Type B pancreatic cell (in vitro differentiated cells): ENCODE data around the gene ANKRD11. TPM values are rescaled to one million over a fixed set of nuclear protein-coding genes. Genes with fewer than 3 reads are reported as not detected.
A peak's percentile ranks its signal among the peaks of the same experiment; 100 is the strongest.

Source experiments
- DNase-seq: peaks from one replicate; pipeline ENCODE4 v3.0.0; 2021; ENCODE audit warnings: mixed read lengths; ENCODE audit not compliant: unreplicated experiment; ENCODE audit errors: extremely low spot score
- H3K27ac Mint-ChIP-seq: 2 replicates; pipeline ENCODE4 v1.8.0; 2021; ENCODE audit warnings: mild to moderate bottlenecking, mixed read lengths
- H3K27me3 Mint-ChIP-seq: 2 replicates; pipeline ENCODE4 v1.8.0; 2021; ENCODE audit warnings: mixed read lengths
- H3K36me3 Mint-ChIP-seq: 2 replicates; pipeline ENCODE4 v1.8.0; 2021; ENCODE audit warnings: mixed read lengths
- H3K4me1 Mint-ChIP-seq: one replicate; pipeline ENCODE4 v1.8.0; 2021; ENCODE audit warnings: mixed read lengths; ENCODE audit not compliant: unreplicated experiment
- H3K4me3 Mint-ChIP-seq: 2 replicates; pipeline ENCODE4 v1.8.0; 2021; ENCODE audit warnings: mild to moderate bottlenecking, mixed read lengths
- H3K9me3 Mint-ChIP-seq: 2 replicates; pipeline ENCODE4 v1.8.0; 2021; ENCODE audit warnings: mixed read lengths
- total RNA-seq: library from RNA; stranded (reverse); gene quantifications from 2 replicates; pipeline ENCODE4 v1.2.1, GENCODE V29; 2021; ENCODE audit warnings: low replicate concordance
- TF ChIP-seq, protein P1 (sequence below): fragments of 200-600 bp; sonication (generic); conservative IDR thresholded peaks from 2 replicates; pipeline ENCODE4 v1.5.0; 2021; ENCODE audit warnings: antibody characterized with exemption, mild to moderate bottlenecking

Gene ANKRD11
- total RNA-seq, 1 donor from 2014 or later = 153 TPM

DNA sequence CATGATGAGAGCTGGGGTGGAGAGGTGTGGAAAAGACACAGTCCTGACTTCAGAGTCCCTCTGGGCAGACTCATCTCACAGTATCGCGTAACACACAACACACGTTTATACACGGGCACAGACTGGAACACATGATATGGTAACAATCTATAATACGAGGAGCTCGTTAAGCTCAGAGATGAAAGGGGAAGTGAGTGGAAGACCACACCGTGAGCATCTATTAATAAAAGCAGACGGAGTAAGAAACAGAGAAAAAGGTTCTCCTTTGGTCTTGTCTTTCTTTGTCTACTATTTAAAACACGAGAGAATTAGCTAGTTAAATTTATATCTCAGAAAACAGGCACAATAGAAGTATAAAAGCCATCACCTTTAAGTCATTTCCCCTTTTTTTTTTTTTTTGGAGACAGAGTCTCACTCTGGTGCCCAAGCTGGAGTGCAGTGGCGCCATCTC lies 13.5 kb downstream of the ANKRD11 start:
- H3K9me3 Mint-ChIP-seq = no peaks in the 10 kb centered on the region
- TF ChIP-seq, protein P1, sequence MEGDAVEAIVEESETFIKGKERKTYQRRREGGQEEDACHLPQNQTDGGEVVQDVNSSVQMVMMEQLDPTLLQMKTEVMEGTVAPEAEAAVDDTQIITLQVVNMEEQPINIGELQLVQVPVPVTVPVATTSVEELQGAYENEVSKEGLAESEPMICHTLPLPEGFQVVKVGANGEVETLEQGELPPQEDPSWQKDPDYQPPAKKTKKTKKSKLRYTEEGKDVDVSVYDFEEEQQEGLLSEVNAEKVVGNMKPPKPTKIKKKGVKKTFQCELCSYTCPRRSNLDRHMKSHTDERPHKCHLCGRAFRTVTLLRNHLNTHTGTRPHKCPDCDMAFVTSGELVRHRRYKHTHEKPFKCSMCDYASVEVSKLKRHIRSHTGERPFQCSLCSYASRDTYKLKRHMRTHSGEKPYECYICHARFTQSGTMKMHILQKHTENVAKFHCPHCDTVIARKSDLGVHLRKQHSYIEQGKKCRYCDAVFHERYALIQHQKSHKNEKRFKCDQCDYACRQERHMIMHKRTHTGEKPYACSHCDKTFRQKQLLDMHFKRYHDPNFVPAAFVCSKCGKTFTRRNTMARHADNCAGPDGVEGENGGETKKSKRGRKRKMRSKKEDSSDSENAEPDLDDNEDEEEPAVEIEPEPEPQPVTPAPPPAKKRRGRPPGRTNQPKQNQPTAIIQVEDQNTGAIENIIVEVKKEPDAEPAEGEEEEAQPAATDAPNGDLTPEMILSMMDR = no peak
- no peaks in the 10 kb centered on the region for H3K27me3 Mint-ChIP-seq
- peak overlapping the region; percentile 38 for H3K4me3 Mint-ChIP-seq
- H3K27ac Mint-ChIP-seq = peak overlapping the region; percentile 76
- peaks cover 66% of the 10 kb centered on the region for H3K4me1 Mint-ChIP-seq
- no peak for DNase-seq
- peaks cover 5% of the 10 kb centered on the region for H3K36me3 Mint-ChIP-seq

DNA sequence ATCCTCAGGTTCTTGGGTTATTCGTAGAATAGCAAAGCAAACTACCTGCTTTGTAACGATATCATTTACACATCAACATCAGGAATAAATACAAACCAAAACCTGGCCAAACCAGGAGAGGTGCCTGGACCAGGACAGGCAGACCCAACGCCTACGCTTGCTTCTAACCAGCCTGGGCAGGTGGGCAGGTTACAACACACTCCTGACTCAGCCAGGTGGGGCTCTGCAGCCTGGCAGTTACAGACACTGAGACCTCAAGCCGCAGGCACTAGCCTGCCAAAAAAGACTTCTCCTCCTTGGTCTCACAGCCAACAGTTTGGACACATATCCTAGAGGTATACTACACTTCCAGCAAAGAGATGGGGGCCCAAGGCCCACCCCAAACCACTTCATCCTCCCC lies 14.0 kb downstream of the ANKRD11 start:
- Mint-ChIP-seq H3K9me3 (no peaks in the 10 kb centered on the region), H3K4me1 (peaks cover 64% of the 10 kb centered on the region), H3K4me3 (peak overlapping the region; percentile 38), H3K27ac (peak overlapping the region; percentile 76), H3K27me3 (no peaks in the 10 kb centered on the region), H3K36me3 (peaks cover 7% of the 10 kb centered on the region)
- DNase-seq = no peak
- TF ChIP-seq, protein P1 = no peak

DNA sequence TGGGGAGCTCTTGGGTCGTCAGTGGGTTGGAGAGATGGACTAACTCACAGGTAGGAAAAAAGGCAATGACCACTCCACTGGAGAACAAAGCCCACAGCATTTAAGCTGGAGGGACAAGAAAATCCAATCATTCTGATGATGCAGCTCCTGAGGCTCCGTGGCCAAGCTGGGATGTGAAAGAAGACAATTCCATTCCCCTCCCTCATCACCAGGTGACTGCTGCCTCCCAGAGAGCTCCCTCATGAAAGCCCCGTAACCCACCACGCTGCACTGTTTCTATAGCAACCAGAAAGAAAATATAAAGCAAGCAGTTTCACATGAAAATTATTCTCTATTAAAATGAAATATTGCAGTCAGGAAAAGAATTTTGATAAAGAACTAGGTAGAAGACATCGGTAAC lies 15.2 kb downstream of the ANKRD11 start:
- peak overlapping the region; percentile 39 for H3K27ac Mint-ChIP-seq
- DNase-seq = no peak
- H3K4me3 Mint-ChIP-seq = no peak overlapping the region
- peaks cover 7% of the 10 kb centered on the region for H3K36me3 Mint-ChIP-seq
- H3K9me3 Mint-ChIP-seq = no peaks in the 10 kb centered on the region
- H3K4me1 Mint-ChIP-seq = peaks cover 54% of the 10 kb centered on the region
- no peaks in the 10 kb centered on the region for H3K27me3 Mint-ChIP-seq
- TF ChIP-seq, protein P1 = no peak

DNA sequence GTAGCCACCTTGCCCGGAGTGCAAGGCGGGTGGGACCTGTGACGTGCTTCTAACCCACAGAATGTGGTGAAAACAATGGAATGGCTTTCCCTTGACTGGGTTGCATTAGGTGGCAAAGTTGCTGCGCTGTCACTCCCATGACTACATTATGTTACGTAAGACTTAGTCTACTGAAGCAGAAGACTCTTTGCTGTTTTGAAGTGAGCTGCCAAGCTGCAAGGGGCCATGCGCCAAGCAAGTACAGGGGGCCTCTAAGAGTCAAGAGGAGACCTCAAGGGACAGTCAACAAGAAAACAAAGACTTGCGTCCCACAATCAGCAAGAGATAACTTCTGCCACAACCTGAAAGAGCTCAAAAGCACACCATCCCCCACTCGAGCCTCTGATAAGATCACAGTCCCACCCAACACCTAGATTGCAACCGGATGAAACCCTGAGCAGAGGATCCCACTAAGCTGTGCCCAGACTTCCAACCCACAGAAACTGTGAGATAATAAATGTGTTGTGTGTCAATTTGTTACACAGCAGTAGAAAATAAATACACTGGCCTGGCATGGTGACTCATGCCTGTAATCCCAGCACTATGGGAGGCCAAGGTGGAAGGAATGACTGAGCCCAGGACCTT lies 16.5 kb downstream of the ANKRD11 start:
- DNase-seq = no peak
- TF ChIP-seq, protein P1 = no peak
- H3K4me3 Mint-ChIP-seq = peak overlapping the region; percentile 27
- peaks cover 51% of the 10 kb centered on the region for H3K4me1 Mint-ChIP-seq
- H3K27me3 Mint-ChIP-seq = no peaks in the 10 kb centered on the region
- peak overlapping the region; percentile 84 for H3K27ac Mint-ChIP-seq
- H3K9me3 Mint-ChIP-seq = no peaks in the 10 kb centered on the region
- H3K36me3 Mint-ChIP-seq = peaks cover 7% of the 10 kb centered on the region

DNA sequence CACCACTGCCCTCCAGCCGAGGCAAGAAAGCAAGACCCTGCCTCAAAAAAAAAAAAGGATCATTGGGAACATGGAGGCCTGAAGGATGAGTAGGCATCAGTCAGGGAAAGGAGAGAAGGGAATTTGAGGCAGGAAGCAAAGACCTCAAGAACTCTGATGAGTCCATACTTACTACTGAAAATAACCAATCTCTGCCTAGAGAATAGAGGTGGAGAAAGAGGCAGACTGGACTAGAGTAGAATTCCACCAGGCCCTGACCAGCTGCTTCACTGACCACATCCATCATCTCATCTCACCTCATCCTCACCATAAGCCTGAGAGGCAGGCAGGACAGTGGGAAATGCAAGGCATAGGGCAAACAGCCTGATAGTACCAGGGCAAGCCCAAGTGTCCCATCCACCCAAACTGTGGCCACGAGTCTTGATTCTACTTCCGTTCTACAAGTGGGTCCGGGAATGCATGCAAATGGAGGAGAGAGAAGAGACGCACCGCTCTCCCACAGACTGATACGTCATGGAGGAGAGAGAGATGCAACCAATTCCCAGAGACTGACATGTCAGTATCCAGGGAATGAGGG lies 17.1 kb downstream of the ANKRD11 start:
- H3K27me3 Mint-ChIP-seq = no peaks in the 10 kb centered on the region
- H3K9me3 Mint-ChIP-seq = no peaks in the 10 kb centered on the region
- no peak for DNase-seq
- peaks cover 44% of the 10 kb centered on the region for H3K4me1 Mint-ChIP-seq
- peak overlapping the region; percentile 84 for H3K27ac Mint-ChIP-seq
- no peak overlapping the region for H3K4me3 Mint-ChIP-seq
- TF ChIP-seq, protein P1 = no peak
- peaks cover 7% of the 10 kb centered on the region for H3K36me3 Mint-ChIP-seq
